HG02623 (cell line): ENCODE results near the gene PROCR.
"Not testable (repeated sequence)": the region's sequence is repeated elsewhere in the genome, so short reads cannot be mapped to it uniquely, and the experiment has no call there.

Source experiments
- ATAC-seq: cut with Tn5 transposase; IDR thresholded peaks from one replicate; pipeline ENCODE4 v1.9.1; 2021; ENCODE audit warnings: moderate library complexity; ENCODE audit not compliant: unreplicated experiment

Gene PROCR

GRCh38 chr20:35192118-35192872, 20.4 kb downstream of the PROCR start:
- ATAC-seq, result no peak

- ATAC-seq, result not testable (repeated sequence)
Observed at GRCh38 chr20:35193031-35193791, 21.3 kb downstream of the PROCR start.

GRCh38 chr20:35196313-35196712, 24.4 kb downstream of the PROCR start:
- no peak for ATAC-seq

- ATAC-seq, result no peak
Observed at GRCh38 chr20:35199740-35200139, 27.9 kb downstream of the PROCR start.

GRCh38 chr20:35200267-35200666, 28.4 kb downstream of the PROCR start:
- ATAC-seq, result no peak

- not testable (repeated sequence) for ATAC-seq
Observed at GRCh38 chr20:35201467-35201866, 29.6 kb downstream of the PROCR start.

GRCh38 chr20:35206802-35207201, 34.9 kb downstream of the PROCR start:
- no peak for ATAC-seq

GRCh38 chr20:35207950-35208611, 36.2 kb downstream of the PROCR start:
- ATAC-seq, result no peak

- ATAC-seq, result no peak
Observed at GRCh38 chr20:35215066-35215956, 43.4 kb downstream of the PROCR start.

- no peak for ATAC-seq
Observed at GRCh38 chr20:35216541-35216940, 44.7 kb downstream of the PROCR start.

GRCh38 chr20:35223941-35224340, 52.1 kb downstream of the PROCR start:
- ATAC-seq, result no peak

GRCh38 chr20:35224536-35224935, 52.7 kb downstream of the PROCR start:
- no peak for ATAC-seq

GRCh38 chr20:35225319-35226125, 53.6 kb downstream of the PROCR start:
- ATAC-seq, result no peak

- ATAC-seq, result no peak
Observed at GRCh38 chr20:35226126-35226883, 54.4 kb downstream of the PROCR start, which contains the start of gene MMP24. MMP24 (plus strand) TSS chr20:35226690; CDS start chr20:35226739, 49 bp downstream.
